Sigmoid colon (tissue), 4 donors: ENCODE data around the gene LIME1.

ENCODE experiments used
- EP300 ChIP-seq, 4 donors: sonication (generic); formaldehyde crosslinking; IDR thresholded peaks; one replicate each; pipeline ENCODE4 v1.6.1; 2017; ENCODE audit warnings: antibody characterized with exemption in 4 of 4
- POLR2A ChIP-seq, 2 donors: fragments of 450-650 bp; IDR thresholded peaks; one replicate each; pipeline ENCODE4 v1.6.1; 2016; ENCODE audit warnings: antibody characterized with exemption in 2 of 2, mild to moderate bottlenecking in 2 of 2, moderate library complexity in 2 of 2
- POLR2AphosphoS5 ChIP-seq, 4 donors: sonication (generic); formaldehyde crosslinking; IDR thresholded peaks; one replicate each; pipeline ENCODE4 v1.6.1; 2017; ENCODE audit warnings: antibody characterized with exemption in 4 of 4
- TF ChIP-seq, protein P1 (sequence below), 4 experiments: fragments of 450-650 bp in 3 of 4; fragments of 200-600 bp in 1 of 4; IDR thresholded peaks; one replicate each; pipeline ENCODE4 v1.5.1; 2016 to 2019; ENCODE audit warnings: antibody characterized with exemption in 4 of 4, mild to moderate bottlenecking in 3 of 4, moderate library complexity in 2 of 4

DNA sequence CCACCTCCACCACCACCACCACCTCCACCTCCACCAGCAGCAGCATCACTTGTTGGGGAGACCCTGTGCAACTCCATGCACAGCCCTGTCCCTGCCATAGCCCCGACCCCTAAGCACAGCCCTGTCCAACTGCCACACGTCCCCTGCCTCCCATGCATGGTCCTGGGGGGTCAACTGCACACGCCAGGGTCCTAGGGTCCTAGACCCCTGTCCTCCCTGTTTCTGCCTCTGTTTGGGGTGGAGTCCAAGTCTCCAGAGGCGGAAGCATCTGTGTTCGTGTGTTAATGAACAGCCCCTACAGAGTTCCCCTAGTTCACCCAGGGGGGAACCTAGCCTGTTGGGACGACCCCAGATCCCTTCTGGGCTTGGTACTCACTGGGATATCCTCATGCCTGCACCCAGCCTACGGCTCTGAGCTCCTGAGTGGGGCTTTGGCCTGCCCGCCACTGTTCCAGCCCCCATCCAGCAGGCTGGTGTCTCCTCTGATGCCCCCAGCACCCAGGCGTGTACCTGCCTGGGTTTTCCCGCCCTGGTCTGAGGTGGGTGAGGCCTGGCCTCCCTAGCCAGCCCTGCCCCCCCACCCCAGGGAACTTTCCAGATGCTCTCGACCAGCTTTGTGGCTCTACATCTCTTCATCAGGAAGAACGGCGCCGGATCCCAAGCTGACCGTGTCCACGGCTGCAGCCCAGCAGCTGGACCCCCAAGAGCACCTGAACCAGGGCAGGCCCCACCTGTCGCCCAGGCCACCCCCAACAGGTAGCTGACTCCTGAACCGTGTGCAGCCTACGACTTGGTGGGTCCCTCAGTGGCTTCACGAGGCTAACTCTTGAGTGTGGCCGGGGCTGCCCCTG is 42.5 kb upstream of the LIME1 start:
- no peak for TF ChIP-seq POLR2AphosphoS5 (IDR thresholded peaks at IDR 0.05)
- TF ChIP-seq POLR2A (IDR thresholded peaks at IDR 0.05), result no peak
- TF ChIP-seq, protein P1, sequence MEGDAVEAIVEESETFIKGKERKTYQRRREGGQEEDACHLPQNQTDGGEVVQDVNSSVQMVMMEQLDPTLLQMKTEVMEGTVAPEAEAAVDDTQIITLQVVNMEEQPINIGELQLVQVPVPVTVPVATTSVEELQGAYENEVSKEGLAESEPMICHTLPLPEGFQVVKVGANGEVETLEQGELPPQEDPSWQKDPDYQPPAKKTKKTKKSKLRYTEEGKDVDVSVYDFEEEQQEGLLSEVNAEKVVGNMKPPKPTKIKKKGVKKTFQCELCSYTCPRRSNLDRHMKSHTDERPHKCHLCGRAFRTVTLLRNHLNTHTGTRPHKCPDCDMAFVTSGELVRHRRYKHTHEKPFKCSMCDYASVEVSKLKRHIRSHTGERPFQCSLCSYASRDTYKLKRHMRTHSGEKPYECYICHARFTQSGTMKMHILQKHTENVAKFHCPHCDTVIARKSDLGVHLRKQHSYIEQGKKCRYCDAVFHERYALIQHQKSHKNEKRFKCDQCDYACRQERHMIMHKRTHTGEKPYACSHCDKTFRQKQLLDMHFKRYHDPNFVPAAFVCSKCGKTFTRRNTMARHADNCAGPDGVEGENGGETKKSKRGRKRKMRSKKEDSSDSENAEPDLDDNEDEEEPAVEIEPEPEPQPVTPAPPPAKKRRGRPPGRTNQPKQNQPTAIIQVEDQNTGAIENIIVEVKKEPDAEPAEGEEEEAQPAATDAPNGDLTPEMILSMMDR (IDR thresholded peaks at IDR 0.05), result no peak
- no peak for TF ChIP-seq EP300 (IDR thresholded peaks at IDR 0.05)
